ENCODE data around the gene TBX3.

The TBX3 gene

GRCh38 chr12:114702462-114702861, 18.5 kb upstream of the TBX3 start:
- no peak for DNase-seq (ENCODE audit: extremely low read depth, low read depth)
- no peak overlapping the region for H3K4me3 ChIP-seq (replicated peaks; ENCODE audit: low read depth, low read length)
- TF ChIP-seq, protein P1, sequence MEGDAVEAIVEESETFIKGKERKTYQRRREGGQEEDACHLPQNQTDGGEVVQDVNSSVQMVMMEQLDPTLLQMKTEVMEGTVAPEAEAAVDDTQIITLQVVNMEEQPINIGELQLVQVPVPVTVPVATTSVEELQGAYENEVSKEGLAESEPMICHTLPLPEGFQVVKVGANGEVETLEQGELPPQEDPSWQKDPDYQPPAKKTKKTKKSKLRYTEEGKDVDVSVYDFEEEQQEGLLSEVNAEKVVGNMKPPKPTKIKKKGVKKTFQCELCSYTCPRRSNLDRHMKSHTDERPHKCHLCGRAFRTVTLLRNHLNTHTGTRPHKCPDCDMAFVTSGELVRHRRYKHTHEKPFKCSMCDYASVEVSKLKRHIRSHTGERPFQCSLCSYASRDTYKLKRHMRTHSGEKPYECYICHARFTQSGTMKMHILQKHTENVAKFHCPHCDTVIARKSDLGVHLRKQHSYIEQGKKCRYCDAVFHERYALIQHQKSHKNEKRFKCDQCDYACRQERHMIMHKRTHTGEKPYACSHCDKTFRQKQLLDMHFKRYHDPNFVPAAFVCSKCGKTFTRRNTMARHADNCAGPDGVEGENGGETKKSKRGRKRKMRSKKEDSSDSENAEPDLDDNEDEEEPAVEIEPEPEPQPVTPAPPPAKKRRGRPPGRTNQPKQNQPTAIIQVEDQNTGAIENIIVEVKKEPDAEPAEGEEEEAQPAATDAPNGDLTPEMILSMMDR (IDR thresholded peaks at IDR 0.05; ENCODE audit: low read depth, low read length, missing control alignments): no peak

- no peak for DNase-seq (ENCODE audit: extremely low read depth, low read depth)
- no peak overlapping the region for H3K4me3 ChIP-seq (replicated peaks; ENCODE audit: low read depth, low read length)
- TF ChIP-seq, protein P1 (IDR thresholded peaks at IDR 0.05; ENCODE audit: low read depth, low read length, missing control alignments): no peak
These were observed 17.6 kb upstream of the TBX3 start for GRCh38 chr12:114701553-114701952.

GRCh38 chr12:114701104-114701414, 17.1 kb upstream of the TBX3 start:
- no peak for DNase-seq (ENCODE audit: extremely low read depth, low read depth)
- no peak overlapping the region for H3K4me3 ChIP-seq (replicated peaks; ENCODE audit: low read depth, low read length)
- TF ChIP-seq, protein P1 (IDR thresholded peaks at IDR 0.05; ENCODE audit: low read depth, low read length, missing control alignments): no peak

DNA sequence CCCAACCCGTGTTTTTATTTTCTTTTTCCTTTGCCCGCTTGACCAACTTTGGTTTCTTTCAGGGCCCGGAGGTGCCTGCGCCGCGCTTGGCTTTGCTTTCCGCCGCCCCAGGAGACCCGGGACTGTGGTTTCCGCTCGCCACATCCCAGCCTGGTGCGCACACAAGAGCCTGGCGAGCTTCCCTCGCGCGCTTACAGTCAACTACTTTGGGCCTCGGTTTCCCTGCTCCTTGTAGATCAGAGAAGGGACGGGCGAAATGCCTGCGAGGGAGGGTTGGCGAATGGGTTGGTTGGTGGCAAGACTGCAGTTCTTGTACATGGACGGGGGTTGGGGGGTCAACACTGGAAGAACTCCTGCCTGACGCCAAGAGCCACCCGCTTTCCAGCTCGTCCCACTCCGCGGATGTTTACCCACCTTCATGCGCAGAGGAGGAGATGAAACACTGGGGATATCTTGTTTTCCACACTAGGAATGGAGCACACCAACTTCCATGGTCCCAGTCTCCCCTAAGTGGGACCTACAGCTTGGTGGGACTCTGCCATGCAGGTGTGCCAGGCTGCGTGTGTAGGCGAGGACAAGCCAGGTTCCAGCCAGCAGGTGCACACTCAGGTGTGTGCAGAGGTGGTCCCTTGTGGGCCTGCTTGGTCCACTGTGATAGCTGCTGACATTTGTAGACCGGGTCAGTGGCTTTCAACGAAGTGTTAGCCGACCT, 16.6 kb upstream of the TBX3 start:
- no peak overlapping the region for H3K4me3 ChIP-seq (replicated peaks; ENCODE audit: low read depth, low read length)
- DNase-seq (ENCODE audit: extremely low read depth, low read depth): no peak
- TF ChIP-seq, protein P1 (IDR thresholded peaks at IDR 0.05; ENCODE audit: low read depth, low read length, missing control alignments): no peak

DNA sequence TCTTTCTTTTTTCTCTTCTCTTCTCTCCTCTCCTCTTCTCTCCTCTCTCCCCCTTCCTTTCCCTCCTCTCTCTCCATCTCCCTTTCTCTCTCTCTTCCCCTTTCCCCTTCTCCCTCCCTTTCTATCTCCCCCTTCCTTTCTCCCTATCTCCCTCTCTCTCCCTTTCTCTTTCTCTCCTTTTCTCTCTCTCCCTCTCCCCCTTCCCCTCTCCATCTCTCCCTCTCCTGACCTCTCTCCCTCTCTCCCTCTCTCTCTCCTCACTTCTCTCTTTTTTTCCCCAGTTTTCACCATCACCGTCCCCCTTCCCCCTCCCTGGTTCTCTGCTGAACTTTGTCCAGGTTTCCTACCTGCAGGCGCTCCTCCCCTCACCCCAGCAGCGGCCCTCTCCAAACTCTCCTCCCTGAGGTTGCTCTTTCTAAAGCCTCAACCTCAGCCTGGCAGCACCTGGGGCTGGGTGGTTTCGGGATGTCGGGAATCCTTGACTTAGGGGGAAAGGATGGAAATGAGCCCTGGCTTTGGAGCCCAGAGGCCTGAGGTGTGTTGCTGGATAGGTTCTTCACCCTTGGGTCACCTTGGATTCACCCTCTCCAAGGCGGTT, 14.7 kb upstream of the TBX3 start:
- no peak for DNase-seq (ENCODE audit: extremely low read depth, low read depth)
- TF ChIP-seq, protein P1 (IDR thresholded peaks at IDR 0.05; ENCODE audit: low read depth, low read length, missing control alignments): no peak
- H3K4me3 ChIP-seq (replicated peaks; ENCODE audit: low read depth, low read length): peak overlapping the region; percentile 43

DNA sequence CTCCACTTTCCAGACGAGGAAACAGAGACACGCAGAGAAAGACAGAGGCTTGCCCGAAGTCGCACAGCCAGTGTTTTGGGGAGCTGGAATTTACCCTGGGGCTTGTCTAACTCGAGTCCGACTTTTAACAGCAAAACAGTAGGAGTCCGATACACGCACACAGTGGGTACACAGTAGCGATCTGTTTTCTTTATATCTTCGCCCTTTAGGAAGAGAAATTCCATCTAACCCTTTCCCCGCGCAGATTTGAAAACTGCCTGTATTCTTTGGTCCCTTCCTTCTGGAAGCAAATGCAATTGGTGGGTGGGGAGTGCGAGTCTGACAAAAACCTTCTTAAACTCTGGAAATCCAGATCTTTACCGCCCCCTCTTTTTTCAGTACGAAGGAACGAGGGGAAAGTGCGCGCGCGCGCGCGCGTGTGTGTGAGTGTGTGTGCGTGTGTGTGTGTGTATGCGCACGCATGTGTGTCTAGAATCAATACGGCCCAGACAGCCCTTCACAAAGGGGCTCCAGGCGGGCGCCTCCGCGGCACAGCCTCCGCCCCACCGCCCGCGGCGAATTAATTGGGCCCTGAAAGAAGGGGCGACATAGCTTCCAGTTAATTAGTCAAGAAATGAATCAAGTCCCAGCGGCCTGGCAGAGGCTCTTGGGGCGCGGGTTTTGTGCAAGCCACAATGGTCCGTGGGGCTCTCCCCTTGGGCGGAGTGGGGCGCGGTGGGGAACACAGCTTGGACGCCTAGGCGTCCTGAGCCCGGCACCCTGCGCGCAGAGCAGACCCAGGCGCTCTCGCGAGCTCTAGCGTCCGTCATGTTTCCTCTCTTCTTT, 14.0 kb upstream of the TBX3 start:
- H3K4me3 ChIP-seq (replicated peaks; ENCODE audit: low read depth, low read length): peak overlapping the region; percentile 43
- DNase-seq (ENCODE audit: extremely low read depth, low read depth): no peak
- TF ChIP-seq, protein P1 (IDR thresholded peaks at IDR 0.05; ENCODE audit: low read depth, low read length, missing control alignments): no peak

All from HFF-Myc (cell line).